IgD-negative memory B cell (primary cell): ENCODE results near the gene PPP2R5E. TPM values are rescaled to one million over a fixed set of nuclear protein-coding genes. Genes with fewer than 3 reads are reported as not detected.
"Not testable (repeated sequence)": the region's sequence is repeated elsewhere in the genome, so short reads cannot be mapped to it uniquely, and the experiment has no call there.

Experiments used
- H3K27ac Mint-ChIP-seq, 3 donors: one replicate each; pipeline ENCODE4 v1.8.0; 2020 to 2022; ENCODE audit warnings: mild to moderate bottlenecking in 3 of 3, mixed read lengths in 3 of 3, moderate library complexity in 1 of 3
- H3K27me3 Mint-ChIP-seq: one replicate; pipeline ENCODE4 v1.8.0; 2021; ENCODE audit warnings: mixed read lengths
- H3K36me3 Mint-ChIP-seq: one replicate; pipeline ENCODE4 v1.8.0; 2020; ENCODE audit warnings: mild to moderate bottlenecking, mixed read lengths
- H3K4me1 Mint-ChIP-seq, 3 donors: one replicate each; pipeline ENCODE4 v1.8.0; 2020 to 2022; ENCODE audit warnings: mixed read lengths in 3 of 3, mild to moderate bottlenecking in 1 of 3
- H3K4me3 Mint-ChIP-seq, 4 donors: one replicate each; pipeline ENCODE4 v1.8.0; 2020 to 2022; ENCODE audit warnings: mild to moderate bottlenecking in 4 of 4, mixed read lengths in 4 of 4, moderate library complexity in 3 of 4
- H3K9me3 Mint-ChIP-seq, 3 donors: one replicate each; pipeline ENCODE4 v1.8.0; 2020 to 2021; ENCODE audit warnings: mixed read lengths in 3 of 3, mild to moderate bottlenecking in 1 of 3
- polyA plus RNA-seq: library from polyadenylated mRNA; unstranded; fragments of 300-500 nt; fragmentation: Illumina TruSeq; gene quantifications from one replicate; pipeline ENCODE4 v1.2.3, GENCODE V29; 2021

Gene PPP2R5E
- polyA plus RNA-seq, 1 donor from 2014 or later = 33.3 TPM

DNA sequence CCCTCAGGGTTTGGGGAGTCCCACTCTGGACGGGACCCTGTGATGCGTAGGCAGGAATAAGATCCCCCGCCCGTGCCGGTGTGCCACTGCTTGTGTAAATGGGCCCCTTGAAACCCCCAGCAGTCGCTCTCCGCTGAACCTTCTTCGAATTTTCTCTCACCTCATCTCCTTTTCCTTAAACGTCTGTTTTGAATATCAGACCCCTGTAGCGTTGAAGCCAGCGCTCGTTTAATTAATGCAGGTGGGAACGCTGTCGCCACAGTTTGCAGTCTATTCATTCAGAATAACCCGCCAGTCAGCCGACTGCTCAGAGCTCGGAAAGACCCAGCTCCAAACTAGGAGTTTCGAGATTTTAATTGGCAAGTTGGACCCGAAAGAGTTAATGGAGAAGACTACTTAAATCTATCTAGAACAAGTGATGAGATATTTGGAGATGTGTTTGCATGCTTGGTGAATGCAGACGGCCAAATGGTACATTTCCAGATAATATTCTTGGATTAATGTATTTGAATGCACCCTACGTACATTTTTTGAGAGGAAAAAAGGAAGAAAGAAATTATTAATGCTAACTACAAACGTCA, 739 bp upstream of the PPP2R5E start:
- Mint-ChIP-seq H3K27me3 (no peaks in the 10 kb centered on the region), H3K4me1 (peaks cover 13 to 35% (median 34%) of the 10 kb centered on the region in 3 donors), H3K27ac (peak overlapping the region; percentile 92 to 96 (median 93)), H3K36me3 (peaks cover 3% of the 10 kb centered on the region), H3K4me3 (peak overlapping the region; percentile 95 to 99 (median 97)), H3K9me3 (no peaks in the 10 kb centered on the region)

DNA sequence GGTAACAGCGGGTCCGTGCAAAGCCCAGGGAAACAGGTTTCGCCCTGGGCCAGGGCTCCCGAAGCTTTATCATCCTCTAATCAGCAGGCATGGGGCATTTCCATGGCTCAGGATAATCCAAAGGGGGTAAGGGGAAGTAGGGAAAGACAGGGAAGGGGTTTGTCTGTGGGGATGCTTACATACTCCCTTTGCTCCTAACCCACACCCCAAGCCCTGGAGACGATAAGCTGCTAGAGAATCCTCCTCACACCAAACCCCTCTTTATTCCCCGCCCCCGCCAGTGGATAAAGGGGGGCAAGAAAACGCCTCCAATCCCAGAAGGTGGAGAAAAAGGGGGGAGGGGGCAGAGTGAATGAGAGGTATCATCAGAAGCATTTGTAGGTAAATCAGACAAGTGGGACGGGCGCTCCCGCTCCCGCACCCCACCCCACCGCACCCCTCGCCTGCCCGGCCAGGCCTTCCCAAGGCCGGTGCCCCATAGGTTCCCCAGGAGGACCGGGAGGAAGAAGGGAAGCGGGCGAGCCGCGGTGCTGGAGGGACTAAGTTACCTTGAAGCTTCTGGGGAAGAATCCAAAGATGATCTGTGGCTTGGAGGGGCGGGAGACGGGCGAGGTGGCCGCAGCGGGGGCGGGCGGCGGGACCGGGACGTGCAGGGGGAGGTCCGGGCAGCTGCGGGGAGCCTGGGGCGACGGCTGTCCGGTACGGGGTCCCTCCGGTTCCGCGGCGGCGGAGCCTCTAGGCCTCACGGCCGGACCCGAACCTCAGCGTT, 762 bp downstream of the PPP2R5E start:
- Mint-ChIP-seq H3K27ac (peak overlapping the region in 2 of 3 donors; percentile 25 to 89), H3K4me3 (peak overlapping the region; percentile 95 to 99 (median 97)), H3K4me1 (peaks cover 13 to 38% (median 36%) of the 10 kb centered on the region in 3 donors), H3K9me3 (no peaks in the 10 kb centered on the region), H3K27me3 (no peaks in the 10 kb centered on the region), H3K36me3 (peaks cover 3% of the 10 kb centered on the region)

- Mint-ChIP-seq H3K27ac (no peak overlapping the region), H3K9me3 (no peaks in the 10 kb centered on the region), H3K4me3 (no peak overlapping the region), H3K27me3 (no peaks in the 10 kb centered on the region), H3K36me3 (peaks cover 8% of the 10 kb centered on the region), H3K4me1 (peaks cover 11 to 26% (median 18%) of the 10 kb centered on the region in 3 donors)
These were observed 7.3 kb downstream of the PPP2R5E start for GRCh38 chr14:63535918-63536317.

GRCh38 chr14:63533474-63533873, 9.7 kb downstream of the PPP2R5E start:
- no peaks in the 10 kb centered on the region for H3K9me3 Mint-ChIP-seq
- H3K4me1 Mint-ChIP-seq = peaks cover 9 to 18% (median 10%) of the 10 kb centered on the region in 3 donors
- no peak overlapping the region for H3K27ac Mint-ChIP-seq
- no peaks in the 10 kb centered on the region for H3K27me3 Mint-ChIP-seq
- H3K4me3 Mint-ChIP-seq = no peak overlapping the region
- H3K36me3 Mint-ChIP-seq = peaks cover 6% of the 10 kb centered on the region

DNA sequence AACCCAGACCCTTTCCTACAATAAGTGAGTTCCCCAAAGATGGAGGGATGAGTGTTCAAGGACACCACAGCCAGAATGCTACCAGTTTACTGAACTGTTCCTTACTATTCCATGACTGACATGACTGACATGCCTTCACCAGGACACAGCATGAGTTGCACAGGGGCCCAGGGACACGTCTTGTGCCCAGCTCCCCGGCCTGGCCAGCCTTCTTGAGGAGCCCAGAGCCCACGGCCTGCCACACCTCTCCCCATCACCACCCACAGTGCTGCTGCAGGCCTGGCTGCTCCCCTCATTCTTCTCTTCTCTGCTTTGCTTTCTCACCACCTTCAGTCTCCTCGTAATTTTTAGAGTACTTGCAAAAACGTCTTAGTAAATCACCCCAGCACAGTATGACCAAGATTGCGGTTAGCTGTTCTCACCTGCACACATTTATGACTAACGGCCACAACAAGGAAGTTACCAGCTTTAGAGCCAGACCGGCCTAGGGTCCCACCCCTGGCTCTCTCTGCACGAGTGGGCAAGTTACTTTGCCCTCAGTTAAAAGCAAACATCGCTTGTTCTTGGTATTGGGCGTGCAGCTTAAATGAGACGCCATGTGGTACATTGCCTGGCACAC, 18.5 kb downstream of the PPP2R5E start:
- Mint-ChIP-seq H3K27ac (peak overlapping the region; percentile 18 to 91 (median 37)), H3K4me3 (peak overlapping the region in 3 of 4 donors; percentile 35 to 91 (median 48)), H3K27me3 (no peaks in the 10 kb centered on the region), H3K36me3 (peaks cover 8% of the 10 kb centered on the region), H3K4me1 (peaks cover 12 to 20% (median 20%) of the 10 kb centered on the region in 3 donors), H3K9me3 (no peaks in the 10 kb centered on the region)

DNA sequence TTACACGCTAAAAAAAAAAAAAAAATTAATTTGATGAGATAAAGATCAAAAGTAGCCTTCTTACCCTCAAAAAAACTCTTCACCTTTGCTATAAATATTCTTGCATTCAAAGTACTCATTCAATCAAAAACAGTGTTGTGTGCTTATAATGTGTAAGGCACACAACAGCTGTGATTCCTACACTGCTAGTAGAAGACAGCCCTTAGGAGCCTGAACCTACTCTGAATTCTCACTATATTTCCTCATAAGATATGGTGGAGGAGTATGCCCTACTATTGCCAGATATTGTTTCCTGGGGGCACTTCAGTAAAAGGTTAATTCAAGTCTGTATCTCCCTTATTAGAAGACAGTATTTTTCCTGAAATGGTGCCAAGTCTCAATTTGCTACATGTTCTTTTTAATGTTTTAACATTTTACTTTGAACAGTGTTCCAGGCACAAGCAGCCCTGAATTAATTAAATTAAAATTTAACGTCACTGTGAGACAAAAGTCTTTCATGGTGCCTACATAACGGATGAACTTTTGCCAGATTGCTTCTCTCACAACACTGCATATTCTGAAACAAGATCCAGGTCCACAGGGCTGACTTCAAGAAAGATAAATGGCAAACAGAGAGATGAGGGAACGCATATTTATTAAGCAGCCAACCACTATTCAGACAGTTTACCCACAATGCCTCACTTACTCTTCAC, 19.3 kb downstream of the PPP2R5E start:
- H3K27ac Mint-ChIP-seq = no peak overlapping the region
- H3K4me1 Mint-ChIP-seq = peaks cover 12 to 20% (median 19%) of the 10 kb centered on the region in 3 donors
- H3K9me3 Mint-ChIP-seq = no peaks in the 10 kb centered on the region
- H3K4me3 Mint-ChIP-seq = no peak overlapping the region
- peaks cover 8% of the 10 kb centered on the region for H3K36me3 Mint-ChIP-seq
- no peaks in the 10 kb centered on the region for H3K27me3 Mint-ChIP-seq

DNA sequence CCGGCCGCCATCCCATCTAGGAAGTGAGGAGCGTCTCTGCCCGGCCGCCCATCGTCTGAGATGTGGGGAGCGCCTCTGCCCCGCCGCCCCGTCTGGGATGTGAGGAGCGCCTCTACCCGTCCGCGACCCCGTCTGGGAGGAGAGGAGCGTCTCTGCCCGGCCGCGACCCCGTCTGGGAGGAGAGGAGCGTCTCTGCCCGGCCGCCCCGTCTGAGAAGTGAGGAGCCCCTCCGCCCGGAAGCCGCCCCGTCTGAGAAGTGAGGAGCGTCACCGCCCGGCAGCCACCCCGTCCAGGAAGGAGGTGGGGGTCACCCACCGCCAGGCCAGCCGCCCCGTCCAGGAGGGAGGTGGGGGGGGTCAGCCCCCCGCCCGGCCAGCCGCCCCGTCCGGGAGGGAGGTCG, 20.7 kb downstream of the PPP2R5E start:
- H3K36me3 Mint-ChIP-seq, H3K9me3 Mint-ChIP-seq, H3K27ac Mint-ChIP-seq, H3K4me3 Mint-ChIP-seq, H3K27me3 Mint-ChIP-seq: not testable (repeated sequence)
- peaks cover 12 to 20% (median 19%) of the 10 kb centered on the region in 3 donors for H3K4me1 Mint-ChIP-seq

DNA sequence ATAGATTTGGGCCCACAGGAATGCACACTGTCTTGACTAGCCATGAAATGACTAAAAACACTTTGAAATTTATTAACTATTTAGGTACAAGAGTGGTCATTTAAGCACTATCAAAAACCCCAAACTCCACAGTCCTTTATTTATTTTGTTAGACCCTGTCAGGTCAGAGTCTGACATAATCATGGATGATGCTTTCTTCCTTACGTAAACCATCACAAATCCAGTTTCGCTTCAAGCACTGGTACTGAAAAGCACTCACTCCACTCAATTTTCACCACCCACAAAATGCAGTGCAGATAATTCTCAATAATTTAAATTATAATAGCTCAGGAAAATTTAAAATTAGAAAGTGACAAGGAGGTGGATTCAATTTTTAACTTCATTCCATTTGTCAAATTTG, 25.8 kb downstream of the PPP2R5E start:
- Mint-ChIP-seq H3K36me3 (peaks cover 10% of the 10 kb centered on the region), H3K9me3 (no peaks in the 10 kb centered on the region), H3K27ac (no peak overlapping the region), H3K4me1 (peaks cover 26 to 32% (median 31%) of the 10 kb centered on the region in 3 donors), H3K27me3 (no peaks in the 10 kb centered on the region), H3K4me3 (no peak overlapping the region)

DNA sequence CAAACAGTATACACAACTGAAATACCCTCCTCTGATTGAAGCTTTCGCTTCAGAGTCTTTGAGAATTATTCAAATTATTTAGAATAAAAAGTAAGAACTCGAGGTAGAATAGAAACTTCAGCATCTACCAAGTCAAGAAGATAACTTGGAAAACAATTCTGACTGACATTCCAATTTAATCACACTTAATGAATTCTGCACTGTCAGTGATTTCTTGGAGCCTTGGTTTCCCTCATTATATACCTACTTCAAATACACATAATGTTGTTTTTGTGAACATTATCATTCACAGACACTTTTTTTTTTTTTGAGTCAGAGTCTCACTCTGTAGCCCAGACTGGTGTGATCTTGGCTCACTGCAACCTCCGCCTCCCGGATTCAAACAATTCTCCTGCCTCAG, 27.9 kb downstream of the PPP2R5E start:
- Mint-ChIP-seq H3K27me3 (no peaks in the 10 kb centered on the region), H3K4me3 (no peak overlapping the region), H3K4me1 (peaks cover 38 to 44% (median 43%) of the 10 kb centered on the region in 3 donors), H3K9me3 (peaks cover 0 to 1% (median 0%) of the 10 kb centered on the region in 3 donors), H3K36me3 (peaks cover 11% of the 10 kb centered on the region), H3K27ac (peak overlapping the region in 1 of 3 donors; percentile 67)

DNA sequence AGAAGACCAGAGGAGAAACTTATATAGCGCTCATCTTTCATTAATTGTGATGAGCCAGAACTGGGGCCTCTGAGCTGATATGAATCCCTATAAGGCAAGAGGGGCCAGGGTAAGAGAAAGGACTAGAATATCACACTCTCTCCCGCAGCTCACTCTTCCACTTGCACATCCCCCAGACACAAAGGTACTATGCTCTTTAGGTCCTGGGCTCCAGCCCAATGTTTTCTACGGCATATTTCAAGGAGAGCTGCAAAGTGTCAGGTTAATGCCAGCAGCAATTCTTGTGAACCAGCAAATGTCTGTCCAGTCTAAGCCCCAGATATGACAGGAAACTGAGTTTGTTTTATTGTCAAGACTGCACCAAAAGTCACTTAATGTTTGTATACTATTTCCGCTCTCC, 29.4 kb downstream of the PPP2R5E start:
- H3K27me3 Mint-ChIP-seq = no peaks in the 10 kb centered on the region
- H3K4me3 Mint-ChIP-seq = peak overlapping the region in 2 of 4 donors; percentile 5 to 34
- peaks cover 11% of the 10 kb centered on the region for H3K36me3 Mint-ChIP-seq
- peaks cover 39 to 50% (median 47%) of the 10 kb centered on the region in 3 donors for H3K4me1 Mint-ChIP-seq
- peaks cover 0 to 1% (median 0%) of the 10 kb centered on the region in 3 donors for H3K9me3 Mint-ChIP-seq
- peak overlapping the region in 1 of 3 donors; percentile 24 for H3K27ac Mint-ChIP-seq

DNA sequence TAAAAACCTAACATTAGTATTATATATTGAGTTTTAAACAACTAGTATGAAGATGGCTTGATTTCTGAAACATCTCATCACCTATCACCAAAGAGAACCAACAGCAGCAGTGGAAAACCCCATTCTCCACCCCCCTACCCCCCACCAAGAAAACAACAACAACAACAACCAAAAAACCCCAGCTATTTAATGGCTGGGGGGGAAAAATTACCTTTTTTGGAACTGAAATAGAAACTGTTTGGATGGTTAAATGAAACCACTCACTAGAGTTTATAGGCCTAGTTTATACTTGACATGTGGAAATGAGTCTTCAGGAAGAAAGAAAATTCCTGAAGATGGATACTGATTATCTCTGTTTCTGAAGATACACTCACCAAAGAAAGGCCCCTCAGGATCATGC, 30.3 kb downstream of the PPP2R5E start:
- peak overlapping the region; percentile 21 to 36 (median 25) for H3K27ac Mint-ChIP-seq
- H3K4me1 Mint-ChIP-seq = peaks cover 44 to 58% (median 49%) of the 10 kb centered on the region in 3 donors
- no peaks in the 10 kb centered on the region for H3K27me3 Mint-ChIP-seq
- peak overlapping the region in 1 of 4 donors; percentile 84 for H3K4me3 Mint-ChIP-seq
- peaks cover 0 to 2% (median 1%) of the 10 kb centered on the region in 3 donors for H3K9me3 Mint-ChIP-seq
- H3K36me3 Mint-ChIP-seq = peaks cover 18% of the 10 kb centered on the region

GRCh38 chr14:63510538-63510937, 32.6 kb downstream of the PPP2R5E start:
- H3K27ac Mint-ChIP-seq = peak overlapping the region in 2 of 3 donors; percentile 22 to 87
- peaks cover 39 to 56% (median 46%) of the 10 kb centered on the region in 3 donors for H3K4me1 Mint-ChIP-seq
- peaks cover 0 to 2% (median 1%) of the 10 kb centered on the region in 3 donors for H3K9me3 Mint-ChIP-seq
- H3K4me3 Mint-ChIP-seq = peak overlapping the region in 2 of 4 donors; percentile 43 to 61
- H3K36me3 Mint-ChIP-seq = peaks cover 16% of the 10 kb centered on the region
- no peaks in the 10 kb centered on the region for H3K27me3 Mint-ChIP-seq

- H3K4me1 Mint-ChIP-seq = peaks cover 27 to 43% (median 29%) of the 10 kb centered on the region in 3 donors
- H3K27ac Mint-ChIP-seq = no peak overlapping the region
- peaks cover 15% of the 10 kb centered on the region for H3K36me3 Mint-ChIP-seq
- H3K27me3 Mint-ChIP-seq = no peaks in the 10 kb centered on the region
- no peak overlapping the region for H3K4me3 Mint-ChIP-seq
- peaks cover 0 to 2% (median 1%) of the 10 kb centered on the region in 3 donors for H3K9me3 Mint-ChIP-seq
These were observed 35.1 kb downstream of the PPP2R5E start for GRCh38 chr14:63508033-63508432.

DNA sequence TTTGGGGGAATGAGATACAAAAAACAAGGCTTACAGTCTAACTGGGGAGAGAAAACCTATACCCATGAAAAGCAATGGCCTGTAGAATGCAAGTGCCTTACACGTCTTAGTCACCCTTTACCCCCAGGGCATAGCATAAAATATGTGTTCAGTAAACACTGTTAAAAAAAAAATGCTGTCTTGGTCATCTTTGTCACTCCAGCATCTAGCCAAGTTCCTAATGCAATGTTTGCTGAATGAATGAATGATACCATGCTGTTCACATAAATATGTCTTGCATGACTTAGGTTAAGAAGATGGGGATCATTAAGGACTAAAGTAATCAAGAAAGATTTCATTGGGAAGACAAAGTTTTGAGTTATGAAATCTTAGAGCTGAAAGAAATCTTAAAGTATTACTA, 38.5 kb downstream of the PPP2R5E start:
- Mint-ChIP-seq H3K4me3 (no peak overlapping the region), H3K9me3 (peaks cover 0 to 2% (median 0%) of the 10 kb centered on the region in 3 donors), H3K4me1 (peaks cover 14 to 24% (median 23%) of the 10 kb centered on the region in 3 donors), H3K27ac (no peak overlapping the region), H3K36me3 (peaks cover 8% of the 10 kb centered on the region), H3K27me3 (no peaks in the 10 kb centered on the region)
